ENCODE data around the gene PLCB2.

The PLCB2 gene

GRCh38 chr15:40287968-40288367, 19.8 kb downstream of the PLCB2 start:
- H3K4me3 ChIP-seq (ENCODE audit: low read depth, low read length), result no peak overlapping the region
- TF ChIP-seq CTCF (IDR thresholded peaks at IDR 0.05; ENCODE audit: low read depth, low read length), result no peak
- no peak for DNase-seq (ENCODE audit: low read depth, low spot score)
- in situ Hi-C loops (cut with HindIII; ENCODE audit: low sequenced_read_pairs), result loop anchor here (25.0 kb wide), 1 partner anchor 124 kb away; the partner anchor contains the start of gene IVD

GRCh38 chr15:40287505-40287904, 20.2 kb downstream of the PLCB2 start:
- TF ChIP-seq CTCF (IDR thresholded peaks at IDR 0.05; ENCODE audit: low read depth, low read length), result no peak
- in situ Hi-C loops (cut with HindIII; ENCODE audit: low sequenced_read_pairs), result loop anchor here (25.0 kb wide), 1 partner anchor 125 kb away; the partner anchor contains the start of gene IVD
- H3K4me3 ChIP-seq (ENCODE audit: low read depth, low read length), result no peak overlapping the region
- no peak for DNase-seq (ENCODE audit: low read depth, low spot score)

GRCh38 chr15:40286794-40287193, 20.9 kb downstream of the PLCB2 start:
- no peak for TF ChIP-seq CTCF (IDR thresholded peaks at IDR 0.05; ENCODE audit: low read depth, low read length)
- no peak for DNase-seq (ENCODE audit: low read depth, low spot score)
- in situ Hi-C loops (cut with HindIII; ENCODE audit: low sequenced_read_pairs), result loop anchor here (25.0 kb wide), 1 partner anchor 126 kb away; the partner anchor contains the start of gene IVD
- no peak overlapping the region for H3K4me3 ChIP-seq (ENCODE audit: low read depth, low read length)

- no peak for TF ChIP-seq CTCF (IDR thresholded peaks at IDR 0.05; ENCODE audit: low read depth, low read length)
Measured at GRCh38 chr15:40286061-40286532, 21.6 kb downstream of the PLCB2 start.

GRCh38 chr15:40285554-40286011, 22.2 kb downstream of the PLCB2 start:
- no peak overlapping the region for H3K4me3 ChIP-seq (ENCODE audit: low read depth, low read length)
- no peak for TF ChIP-seq CTCF (IDR thresholded peaks at IDR 0.05; ENCODE audit: low read depth, low read length)
- in situ Hi-C loops (cut with HindIII; ENCODE audit: low sequenced_read_pairs), result loop anchor here (25.0 kb wide), 1 partner anchor 127 kb away; the partner anchor contains the start of gene IVD
- DNase-seq (ENCODE audit: low read depth, low spot score), result no peak

More at GRCh38 chr15:40286061-40286532, 21.6 kb downstream of the PLCB2 start:
- no peak overlapping the region for H3K4me3 ChIP-seq (ENCODE audit: low read depth, low read length)
- no peak for DNase-seq (ENCODE audit: low read depth, low spot score)
- in situ Hi-C loops (cut with HindIII; ENCODE audit: low sequenced_read_pairs), result loop anchor here (25.0 kb wide), 1 partner anchor 126 kb away; the partner anchor contains the start of gene IVD

GRCh38 chr15:40285151-40285550, 22.6 kb downstream of the PLCB2 start:
- no peak for TF ChIP-seq CTCF (IDR thresholded peaks at IDR 0.05; ENCODE audit: low read depth, low read length)
- in situ Hi-C loops (cut with HindIII; ENCODE audit: low sequenced_read_pairs), result loop anchor here (25.0 kb wide), 1 partner anchor 127 kb away; the partner anchor contains the start of gene IVD
- no peak overlapping the region for H3K4me3 ChIP-seq (ENCODE audit: low read depth, low read length)
- peak; percentile 29 for DNase-seq (ENCODE audit: low read depth, low spot score)

All from astrocyte of the spinal cord (primary cell).